ENCODE data around the gene ARHGAP12.

ARHGAP12 gene

GRCh38 chr10:31836569-31837406 lies 91.8 kb downstream of the ARHGAP12 start:
- Histone ChIP-seq H3K4me1 (ENCODE audit: insufficient read depth, low read length, severe bottlenecking) (peaks cover 7% of the 10 kb centered on the region), H3K27ac (ENCODE audit: low read depth, low read length, poor library complexity, severe bottlenecking) (no peak overlapping the region), H3K4me3 (ENCODE audit: low read depth, low read length, poor library complexity, severe bottlenecking) (peak overlapping the region; percentile 44), H3F3A (ENCODE audit: insufficient read depth, low read length) (no peaks in the 10 kb centered on the region), H3K79me2 (ENCODE audit: insufficient read depth, low read length) (no peaks in the 10 kb centered on the region), H3K27me3 (ENCODE audit: insufficient read depth, low read length) (no peaks in the 10 kb centered on the region), H3K36me3 (ENCODE audit: insufficient read depth, low read length) (no peaks in the 10 kb centered on the region), H3K9me2 (ENCODE audit: low read depth, low read length) (no peaks in the 10 kb centered on the region), H3K9me3 (ENCODE audit: low read length) (no peaks in the 10 kb centered on the region), H3K4me2 (ENCODE audit: low read length) (peak overlapping the region; percentile 69), H2AFZ (ENCODE audit: low read length) (peak overlapping the region; percentile 93), H3K9ac (ENCODE audit: low read length) (peak overlapping the region; percentile 48), H4K20me1 (ENCODE audit: insufficient read depth, low read length) (no peaks in the 10 kb centered on the region)
- no peak for TF ChIP-seq EZH2 (IDR thresholded peaks at IDR 0.05; ENCODE audit: borderline replicate concordance, low read length)
- peak; percentile 95 for TF ChIP-seq CTCF (IDR thresholded peaks at IDR 0.05; ENCODE audit: low read length)

DNA sequence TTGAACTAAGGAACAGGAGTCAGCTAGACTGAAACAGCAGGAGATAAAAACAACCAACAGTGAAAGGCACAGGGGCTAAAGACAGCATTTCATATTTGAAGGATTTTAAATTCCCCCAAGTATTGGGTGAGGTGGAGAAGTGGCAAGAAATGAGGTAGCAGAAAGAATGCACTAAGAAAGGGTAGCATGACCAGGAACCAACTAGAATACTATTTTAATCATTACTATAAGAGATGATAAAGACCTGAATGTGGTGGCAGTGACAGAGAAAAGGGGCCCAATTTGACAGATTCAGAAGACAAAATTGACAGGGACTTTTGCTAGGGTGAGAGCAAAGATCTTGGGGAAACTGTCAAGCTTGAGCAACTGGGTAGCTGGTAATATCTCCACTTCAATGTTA lies 94.9 kb downstream of the ARHGAP12 start:
- H3K4me3 ChIP-seq (ENCODE audit: low read depth, low read length, poor library complexity, severe bottlenecking) = no peak overlapping the region
- H3K9me2 ChIP-seq (ENCODE audit: low read depth, low read length) = no peaks in the 10 kb centered on the region
- no peaks in the 10 kb centered on the region for H3F3A ChIP-seq (ENCODE audit: insufficient read depth, low read length)
- H3K4me2 ChIP-seq (ENCODE audit: low read length) = no peak overlapping the region
- H4K20me1 ChIP-seq (ENCODE audit: insufficient read depth, low read length) = no peaks in the 10 kb centered on the region
- no peaks in the 10 kb centered on the region for H3K9me3 ChIP-seq (ENCODE audit: low read length)
- H3K79me2 ChIP-seq (ENCODE audit: insufficient read depth, low read length) = no peaks in the 10 kb centered on the region
- TF ChIP-seq EZH2 (IDR thresholded peaks at IDR 0.05; ENCODE audit: borderline replicate concordance, low read length) (no peak), CTCF (IDR thresholded peaks at IDR 0.05; ENCODE audit: low read length) (no peak)
- H2AFZ ChIP-seq (ENCODE audit: low read length) = no peak overlapping the region
- no peaks in the 10 kb centered on the region for H3K27me3 ChIP-seq (ENCODE audit: insufficient read depth, low read length)
- no peak overlapping the region for H3K9ac ChIP-seq (ENCODE audit: low read length)
- H3K36me3 ChIP-seq (ENCODE audit: insufficient read depth, low read length) = no peaks in the 10 kb centered on the region
- no peak overlapping the region for H3K27ac ChIP-seq (ENCODE audit: low read depth, low read length, poor library complexity, severe bottlenecking)
- H3K4me1 ChIP-seq (ENCODE audit: insufficient read depth, low read length, severe bottlenecking) = peaks cover 7% of the 10 kb centered on the region

GRCh38 chr10:31832261-31832660 lies 96.4 kb downstream of the ARHGAP12 start:
- Histone ChIP-seq H3K4me1 (ENCODE audit: insufficient read depth, low read length, severe bottlenecking) (peaks cover 7% of the 10 kb centered on the region), H3K9ac (ENCODE audit: low read length) (no peak overlapping the region), H4K20me1 (ENCODE audit: insufficient read depth, low read length) (no peaks in the 10 kb centered on the region), H3K9me3 (ENCODE audit: low read length) (no peaks in the 10 kb centered on the region), H3K36me3 (ENCODE audit: insufficient read depth, low read length) (no peaks in the 10 kb centered on the region), H3K27me3 (ENCODE audit: insufficient read depth, low read length) (no peaks in the 10 kb centered on the region), H3F3A (ENCODE audit: insufficient read depth, low read length) (no peaks in the 10 kb centered on the region), H3K4me2 (ENCODE audit: low read length) (no peak overlapping the region), H3K4me3 (ENCODE audit: low read depth, low read length, poor library complexity, severe bottlenecking) (no peak overlapping the region), H2AFZ (ENCODE audit: low read length) (no peak overlapping the region), H3K9me2 (ENCODE audit: low read depth, low read length) (no peaks in the 10 kb centered on the region), H3K27ac (ENCODE audit: low read depth, low read length, poor library complexity, severe bottlenecking) (no peak overlapping the region), H3K79me2 (ENCODE audit: insufficient read depth, low read length) (no peaks in the 10 kb centered on the region)
- no peak for TF ChIP-seq EZH2 (IDR thresholded peaks at IDR 0.05; ENCODE audit: borderline replicate concordance, low read length)
- TF ChIP-seq CTCF (IDR thresholded peaks at IDR 0.05; ENCODE audit: low read length) = no peak
